IPS DF 4.7 (cell line): ENCODE measurements around the gene ACD.

Experiments
- DNase-seq: peaks from one replicate; pipeline ENCODE4 v3.0.0-alpha.2; 2013; ENCODE audit warnings: low spot score; ENCODE audit errors: extremely low read depth

The ACD gene

DNA sequence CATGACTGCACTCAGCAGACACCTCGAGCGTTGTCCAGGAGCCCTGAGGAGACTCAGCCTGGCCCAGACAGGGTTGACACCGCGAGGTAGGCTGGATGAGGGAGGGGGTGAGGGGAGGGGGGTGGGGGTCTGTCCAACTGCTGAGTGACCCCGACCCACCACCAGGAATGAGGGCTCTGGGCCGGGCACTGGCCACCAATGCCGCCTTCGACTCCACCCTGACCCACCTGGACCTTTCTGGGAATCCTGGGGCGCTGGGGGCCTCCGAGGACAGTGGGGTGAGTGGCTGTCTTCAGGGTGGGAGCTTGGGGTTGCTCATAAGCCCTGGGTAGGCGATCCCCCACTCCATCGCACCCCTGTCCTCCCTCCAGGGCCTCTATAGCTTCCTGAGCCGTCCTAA, 12.4 kb downstream of the ACD start:
- DNase-seq = no peak

DNA sequence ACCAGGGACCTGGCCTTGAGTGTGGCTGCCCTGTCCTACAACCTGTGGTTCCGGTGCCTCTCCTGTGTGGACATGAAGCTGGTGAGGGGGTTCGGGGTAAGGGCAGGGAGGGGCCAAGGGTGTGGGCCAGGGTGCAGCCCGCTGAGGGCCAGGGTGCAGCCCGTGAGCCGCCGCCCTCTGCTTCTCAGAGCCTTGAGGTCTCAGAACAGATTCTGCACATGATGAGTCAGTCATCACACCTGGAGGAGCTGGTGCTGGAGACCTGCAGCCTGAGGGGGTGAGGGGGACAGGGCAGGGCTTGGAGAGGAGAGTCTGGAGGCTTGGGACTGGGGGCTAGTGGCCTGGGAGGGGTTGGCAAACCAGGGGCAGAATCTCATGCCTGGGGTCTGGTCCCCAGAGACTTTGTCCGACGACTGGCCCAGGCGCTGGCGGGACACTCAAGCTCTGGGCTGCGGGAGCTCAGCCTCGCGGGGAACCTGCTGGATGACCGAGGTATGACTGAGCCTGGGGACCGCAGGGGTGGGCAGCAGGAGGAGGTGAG, 12.9 kb downstream of the ACD start:
- DNase-seq = no peak

DNA sequence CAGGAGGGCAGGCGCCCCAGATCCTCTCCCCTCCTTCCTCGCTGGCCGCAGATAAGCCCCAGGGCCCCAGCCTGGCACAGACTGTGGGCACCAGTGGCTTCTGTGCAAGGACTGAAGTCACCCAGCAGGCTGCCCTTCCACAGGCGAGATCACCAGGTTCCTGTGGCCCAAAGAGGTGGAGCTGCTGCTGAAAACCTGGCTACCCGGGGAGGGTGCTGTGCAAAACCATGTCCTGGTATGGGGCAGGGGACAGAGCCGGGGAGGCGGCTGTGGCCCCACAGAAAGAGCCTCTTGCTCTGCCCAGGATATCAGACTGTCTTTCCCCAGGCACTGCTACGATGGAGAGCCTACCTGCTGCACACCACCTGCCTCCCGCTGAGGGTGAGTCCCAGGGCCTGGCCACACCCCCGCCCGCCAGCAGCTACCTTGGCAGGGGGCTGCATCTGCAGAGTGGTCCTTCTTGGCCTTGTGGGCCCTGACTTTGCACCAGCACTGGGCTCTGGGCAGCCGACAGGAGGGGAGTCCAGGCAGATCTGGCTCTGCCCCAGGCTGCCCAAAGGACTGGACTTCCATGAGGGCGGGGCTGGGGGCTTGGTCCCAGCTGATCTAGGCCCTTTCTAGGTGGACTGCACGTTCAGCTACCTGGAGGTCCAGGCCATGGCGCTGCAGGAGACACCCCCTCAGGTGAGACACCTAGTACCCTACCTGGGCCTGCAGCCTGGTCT, 14.5 kb downstream of the ACD start:
- DNase-seq = no peak

DNA sequence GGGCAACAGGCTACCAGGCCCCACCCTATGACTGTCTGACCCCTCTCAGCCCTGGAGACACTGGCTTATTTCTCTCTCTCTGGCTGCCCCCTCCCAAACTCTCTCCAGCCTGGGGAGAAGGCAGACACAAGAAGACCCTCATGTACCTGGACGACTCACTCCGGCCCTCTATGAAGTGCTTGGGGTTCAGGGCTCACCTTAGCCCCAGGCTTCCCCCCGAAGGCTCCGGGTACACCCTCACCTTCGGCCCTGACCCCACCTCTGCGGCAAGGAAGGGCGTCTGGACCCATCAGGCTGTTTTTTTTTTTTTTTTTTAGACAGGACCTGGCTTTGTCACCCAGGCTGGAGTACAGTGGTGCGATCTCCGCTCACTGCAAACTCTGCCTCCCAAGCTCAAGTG, 16.0 kb downstream of the ACD start:
- no peak for DNase-seq

DNA sequence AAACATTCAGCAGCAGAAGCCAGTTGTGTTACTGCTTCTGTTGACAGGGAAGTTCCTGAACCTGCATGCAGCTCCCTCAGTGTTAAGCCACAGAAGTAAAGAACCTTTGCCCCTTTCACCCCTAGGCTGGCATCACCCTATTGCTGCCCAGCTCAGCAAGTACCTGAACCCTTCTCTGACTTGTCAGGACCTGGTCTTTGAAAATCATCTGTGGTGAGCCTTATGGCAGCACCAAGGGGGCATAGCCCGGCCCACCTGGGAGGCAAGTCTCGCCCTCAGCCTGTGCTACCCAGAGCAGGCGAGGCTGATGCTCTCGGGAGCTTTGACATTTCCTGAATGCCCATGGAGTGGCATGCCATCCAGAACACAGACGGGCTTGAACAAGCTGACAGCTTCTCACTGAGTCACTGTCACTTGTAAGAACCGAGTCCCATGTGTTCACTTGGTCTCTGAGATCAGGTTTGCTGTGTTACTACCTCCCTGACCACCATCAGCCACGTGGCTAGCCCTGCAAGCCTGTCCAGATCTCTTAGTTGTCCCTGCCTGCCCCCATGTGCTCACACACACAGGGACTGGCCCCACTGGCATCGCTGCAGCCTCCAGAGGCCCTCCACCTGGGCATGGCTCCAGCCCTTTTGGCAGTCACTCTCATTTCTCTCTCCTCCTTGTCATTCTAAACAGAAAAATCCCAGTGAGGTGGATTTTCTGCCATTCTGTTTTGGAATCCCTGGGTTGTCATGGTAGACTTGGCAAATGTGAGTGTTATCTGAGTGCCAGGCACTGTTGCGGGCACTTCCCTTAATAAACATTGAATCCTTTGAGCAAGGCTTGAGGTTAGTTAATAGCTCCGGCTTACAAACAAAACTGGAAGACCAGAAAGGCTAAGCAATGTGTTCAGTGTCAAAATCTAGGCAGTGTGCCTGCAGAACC, 18.0 kb downstream of the ACD start:
- no peak for DNase-seq

DNA sequence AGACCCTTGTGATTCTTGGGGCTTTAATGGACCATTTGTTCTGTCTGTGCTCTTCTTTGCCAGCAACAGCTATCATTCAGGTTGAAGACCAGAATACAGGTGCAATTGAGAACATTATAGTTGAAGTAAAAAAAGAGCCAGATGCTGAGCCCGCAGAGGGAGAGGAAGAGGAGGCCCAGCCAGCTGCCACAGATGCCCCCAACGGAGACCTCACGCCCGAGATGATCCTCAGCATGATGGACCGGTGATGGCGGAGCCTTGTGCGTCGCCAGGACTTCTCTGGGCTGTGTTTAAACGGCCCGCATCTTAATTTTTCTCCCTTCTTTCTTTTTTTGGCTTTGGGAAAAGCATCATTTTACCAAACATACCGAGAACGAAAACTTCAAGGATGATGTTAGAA, 22.4 kb downstream of the ACD start:
- DNase-seq = no peak

DNA sequence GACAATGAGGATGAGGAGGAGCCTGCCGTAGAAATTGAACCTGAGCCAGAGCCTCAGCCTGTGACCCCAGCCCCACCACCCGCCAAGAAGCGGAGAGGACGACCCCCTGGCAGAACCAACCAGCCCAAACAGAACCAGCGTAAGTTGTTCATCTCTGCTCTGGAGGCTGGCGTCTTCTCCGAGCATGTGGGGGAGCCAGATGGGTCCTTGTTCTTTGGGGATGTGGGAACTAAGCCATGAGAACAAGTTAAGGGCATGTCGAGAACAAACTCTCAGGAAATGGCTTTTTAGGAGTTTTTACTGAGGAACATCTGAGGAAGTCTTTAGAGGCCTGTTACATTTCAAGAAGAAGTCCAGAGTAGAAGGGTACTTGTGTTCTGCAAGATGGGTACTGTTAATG, 23.3 kb downstream of the ACD start:
- DNase-seq = no peak

DNA sequence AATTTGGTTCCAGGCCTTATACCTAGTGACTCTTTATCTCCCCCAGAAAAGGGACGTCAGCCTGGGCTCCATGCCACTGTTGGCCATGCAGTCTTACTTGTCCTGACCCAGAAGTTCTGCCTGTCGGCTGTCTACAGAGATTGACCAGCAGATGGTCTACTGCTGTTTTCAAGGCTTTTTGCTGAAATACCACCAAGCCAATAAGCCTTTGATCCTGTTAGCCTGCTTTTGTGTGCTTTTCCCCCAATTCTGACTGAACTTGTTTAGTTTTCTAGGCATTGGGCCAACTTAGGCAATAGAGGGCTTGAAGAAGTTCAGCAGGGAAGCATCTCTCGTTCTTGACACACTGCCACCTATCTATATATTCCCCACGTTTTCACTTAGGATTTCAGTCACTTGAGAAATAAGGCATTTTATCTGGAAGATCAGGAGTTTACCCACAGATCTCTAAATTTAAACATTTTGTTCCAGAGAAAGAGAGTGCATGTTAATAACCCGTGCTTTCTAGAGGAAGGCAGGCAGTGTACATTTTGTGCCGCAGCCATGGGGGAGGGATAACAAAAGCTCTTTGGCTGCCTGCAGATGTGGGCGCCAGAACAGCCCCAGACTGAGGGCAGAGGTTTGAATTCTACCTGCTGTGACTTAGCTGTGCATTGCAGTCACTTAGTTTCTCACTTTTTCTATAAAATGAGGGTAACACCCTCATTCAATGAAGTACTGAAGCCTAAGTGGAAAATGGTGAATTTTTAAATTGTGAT, 27.5 kb downstream of the ACD start:
- no peak for DNase-seq

DNA sequence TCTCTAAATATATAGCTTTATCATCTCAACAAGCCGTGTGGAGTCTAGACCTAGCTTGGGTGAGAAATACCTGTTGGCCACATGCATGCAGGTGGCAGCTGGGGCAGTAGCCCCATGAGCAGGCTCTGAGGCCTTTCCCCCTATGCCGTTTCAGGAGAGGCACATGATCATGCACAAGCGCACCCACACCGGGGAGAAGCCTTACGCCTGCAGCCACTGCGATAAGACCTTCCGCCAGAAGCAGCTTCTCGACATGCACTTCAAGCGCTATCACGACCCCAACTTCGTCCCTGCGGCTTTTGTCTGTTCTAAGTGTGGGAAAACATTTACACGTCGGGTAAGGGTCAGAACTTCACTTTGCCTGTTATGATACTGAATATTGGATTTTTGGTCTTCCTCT, 31.8 kb downstream of the ACD start:
- DNase-seq = no peak

DNA sequence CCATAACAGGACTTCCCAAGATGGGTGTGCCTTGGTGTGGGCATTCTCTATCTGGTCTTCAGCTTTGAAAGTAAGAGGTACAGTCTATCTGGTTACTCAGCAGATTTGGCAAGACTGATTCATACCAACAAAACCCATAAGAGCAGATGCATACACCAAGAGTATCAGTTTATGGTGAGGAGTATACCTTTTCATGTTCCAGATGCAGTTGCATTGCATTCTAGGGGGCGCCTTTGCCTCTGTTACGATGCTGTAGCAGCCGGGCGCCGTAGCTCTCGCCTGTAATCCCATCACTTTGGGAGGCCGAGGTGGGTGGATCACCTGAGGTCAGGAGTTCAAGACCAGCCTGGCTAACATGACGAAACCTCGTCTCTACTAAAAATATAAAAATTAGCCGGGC, 46.3 kb downstream of the ACD start:
- DNase-seq = no peak

DNA sequence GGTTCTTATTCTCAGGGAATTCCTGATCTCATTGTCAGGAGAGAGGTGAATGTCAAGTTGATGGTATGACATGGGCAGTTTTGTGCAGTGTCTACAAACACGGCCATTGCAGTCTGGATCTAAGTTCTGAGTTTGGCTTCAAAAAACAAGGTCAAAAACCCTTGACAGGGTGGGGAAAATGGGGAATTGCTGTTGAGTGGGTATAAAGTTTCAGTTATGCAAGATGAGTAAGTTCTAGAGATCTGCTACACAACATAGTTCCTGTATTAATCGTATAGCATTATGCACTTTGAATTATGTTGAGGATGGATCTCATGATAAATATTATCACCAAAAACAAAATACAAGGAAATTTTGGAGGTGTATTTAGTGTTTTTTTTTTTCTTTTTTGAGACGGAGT, 51.7 kb downstream of the ACD start:
- DNase-seq = no peak
